SK-N-SH (cell line): ENCODE data around the gene LMBR1. TPM values are rescaled to one million over a fixed set of nuclear protein-coding genes. Genes with fewer than 3 reads are reported as not detected.
"Not testable (repeated sequence)": the region's sequence is repeated elsewhere in the genome, so short reads cannot be mapped to it uniquely, and the experiment has no call there.

Experiments used
- CTCF ChIA-PET: fragments of 300-600, 350-600 bp; formaldehyde crosslinking; extraction: SDS; loops from one replicate; lab custom pipeline; 2021; lab: Yijun Ruan, JAX
- POLR2A ChIA-PET: fragments of 350-600 bp; sonication (Branson Sonifier 250); formaldehyde crosslinking; extraction: SDS; loops from one replicate; lab custom pipeline; 2020; ENCODE audit warnings: antibody characterized with exemption, inconsistent platforms; lab: Yijun Ruan, JAX
- DNase-seq: peaks from one replicate; pipeline ENCODE4 v3.0.0; 2012
- H2AFZ ChIP-seq: fragments of 200-600 bp; sonication (generic); 2 replicates; pipeline ENCODE4 v1.8.1; 2016; ENCODE audit warnings: antibody characterized with exemption, mild to moderate bottlenecking, low read depth
- H3F3A ChIP-seq: fragments of 200-600 bp; sonication (generic); replicated peaks from 2 replicates; pipeline ENCODE3; 2016; ENCODE audit warnings: antibody characterized with exemption, mild to moderate bottlenecking; ENCODE audit not compliant: insufficient read depth
- H3K27ac ChIP-seq, 2 experiments: fragments of 200-500 bp in 1 of 2; fragments of 200-600 bp in 1 of 2; sonication (Bioruptor generic) in 1 of 2; sonication (generic), shearing (Covaris generic) in 1 of 2; 2 replicates each; pipeline versions ENCODE4 v1.5.1 to v1.6.1; 2014 to 2016; ENCODE audit warnings: low read depth in 2 of 2, inconsistent platforms in 1 of 2, low read length in 1 of 2, mild to moderate bottlenecking in 1 of 2, mixed read lengths in 1 of 2
- H3K27me3 ChIP-seq: fragments of 200-600 bp; sonication (generic), shearing (Covaris generic); 2 replicates; pipeline ENCODE4 v1.6.1; 2016; ENCODE audit warnings: mixed run types; ENCODE audit not compliant: insufficient read depth
- H3K36me3 ChIP-seq, 2 experiments: fragments of 200-500 bp in 1 of 2; fragments of 200-600 bp in 1 of 2; sonication (Bioruptor generic) in 1 of 2; sonication (generic) in 1 of 2; replicated peaks in 1 of 2; 2 replicates each; pipeline versions ENCODE3 to v1.5.1; 2014 to 2016; ENCODE audit warnings: low read length in 1 of 2, mild to moderate bottlenecking in 1 of 2; ENCODE audit not compliant: insufficient read depth in 2 of 2, control insufficient read depth in 1 of 2
- H3K4me1 ChIP-seq, 2 experiments: fragments of 200-500 bp in 1 of 2; fragments of 200-600 bp in 1 of 2; sonication (Bioruptor generic) in 1 of 2; sonication (generic), shearing (Covaris generic) in 1 of 2; 2 replicates each; pipeline versions ENCODE4 v1.5.1 to v1.6.1; 2014 to 2016; ENCODE audit warnings: low read depth in 1 of 2, low read length in 1 of 2, mixed run types in 1 of 2; ENCODE audit not compliant: insufficient read depth in 2 of 2, control insufficient read depth in 1 of 2
- H3K4me2 ChIP-seq: fragments of 200-600 bp; sonication (generic), shearing (Covaris generic); 2 replicates; pipeline ENCODE4 v1.6.1; 2017; ENCODE audit warnings: mixed run types
- H3K4me3 ChIP-seq, 2 experiments: fragments of 200-500 bp in 1 of 2; fragments of 200-600 bp in 1 of 2; sonication (Bioruptor generic) in 1 of 2; sonication (generic), shearing (Covaris generic) in 1 of 2; 2 replicates each; pipeline versions ENCODE4 v1.5.1 to v1.8.1; 2014 to 2016; ENCODE audit warnings: low read depth in 2 of 2, inconsistent platforms in 1 of 2, low read length in 1 of 2, mild to moderate bottlenecking in 1 of 2, mixed read lengths in 1 of 2, moderate library complexity in 1 of 2
- H3K79me2 ChIP-seq: fragments of 200-600 bp; sonication (generic); 2 replicates; pipeline ENCODE4 v1.8.1; 2017; ENCODE audit warnings: mild to moderate bottlenecking; ENCODE audit not compliant: insufficient read depth
- H3K9ac ChIP-seq: fragments of 200-600 bp; sonication (generic); 2 replicates; pipeline ENCODE4 v1.6.1; 2017; ENCODE audit warnings: mixed run types
- H3K9me2 ChIP-seq: fragments of 200-600 bp; sonication (generic); 2 replicates; pipeline ENCODE4 v1.6.1; 2017; ENCODE audit warnings: mixed run types
- H3K9me3 ChIP-seq: fragments of 200-600 bp; sonication (generic); 2 replicates; pipeline ENCODE4 v1.6.1; 2017; ENCODE audit warnings: mixed run types, mild to moderate bottlenecking, moderate library complexity
- H4K20me1 ChIP-seq: fragments of 200-600 bp; sonication (generic); 2 replicates; pipeline ENCODE4 v1.6.1; 2017; ENCODE audit warnings: mild to moderate bottlenecking, mixed run types; ENCODE audit not compliant: insufficient read depth
- CHD2 ChIP-seq: fragments of 150-350 bp; IDR thresholded peaks from 2 replicates; pipeline ENCODE4 v1.6.1; 2018; ENCODE audit warnings: low read length; ENCODE audit not compliant: partially characterized antibody
- FOSL2 ChIP-seq: IDR thresholded peaks from 2 replicates; pipeline ENCODE4 v1.4.0; 2012; ENCODE audit warnings: low read depth, mild to moderate bottlenecking, moderate library complexity, borderline replicate concordance
- RFX5 ChIP-seq: IDR thresholded peaks from 2 replicates; pipeline ENCODE4 v1.6.1; 2012; ENCODE audit warnings: mild to moderate bottlenecking, improper control_type of control experiment, low read length
- RXRA ChIP-seq: IDR thresholded peaks from 2 replicates; pipeline ENCODE4 v1.4.0; 2012; ENCODE audit warnings: low read depth, mild to moderate bottlenecking, borderline replicate concordance
- SMC3 ChIP-seq: IDR thresholded peaks from 2 replicates; pipeline ENCODE4 v1.6.1; 2012; ENCODE audit warnings: low read depth, low read length, improper control_type of control experiment
- TAF1 ChIP-seq: IDR thresholded peaks from 2 replicates; pipeline ENCODE4 v1.6.1; 2012; ENCODE audit warnings: low read depth, mild to moderate bottlenecking, low read length, moderate library complexity, borderline replicate concordance
- WGBS: methylation state at CpG from one replicate; pipeline ENCODE4 v1.1.6; 2017; ENCODE audit warnings: low lambda C conversion rate; 5-methylcytosine and 5-hydroxymethylcytosine counted together
- polyA plus RNA-seq, 3 experiments: library from polyadenylated mRNA; depleted of rRNA; stranded (reverse); fragments of >200 nt; gene quantifications; 2 replicates each; pipeline ENCODE4 v1.2.3, GENCODE V29; 2012
- TF ChIP-seq, protein P1 (sequence below): fragments of 150-350 bp; IDR thresholded peaks from 2 replicates; pipeline ENCODE4 v1.6.1; 2017; ENCODE audit warnings: antibody characterized with exemption, low read length, low read depth, borderline replicate concordance
- TF ChIP-seq, protein P2 (sequence below): fragments of 150-350 bp; IDR thresholded peaks from 2 replicates; pipeline ENCODE4 v1.6.1; 2016; ENCODE audit warnings: mild to moderate bottlenecking, low read depth, low read length
- TF ChIP-seq, protein P3 (sequence below): fragments of 200-600 bp; sonication (generic); IDR thresholded peaks from 2 replicates; pipeline ENCODE4 v1.6.1; 2017; ENCODE audit warnings: antibody characterized with exemption, mild to moderate bottlenecking, moderate library complexity

Gene LMBR1
- polyA plus RNA-seq, 1 of the 3 experiments (the other 2 are of a cell fraction) = 24.6 TPM

DNA sequence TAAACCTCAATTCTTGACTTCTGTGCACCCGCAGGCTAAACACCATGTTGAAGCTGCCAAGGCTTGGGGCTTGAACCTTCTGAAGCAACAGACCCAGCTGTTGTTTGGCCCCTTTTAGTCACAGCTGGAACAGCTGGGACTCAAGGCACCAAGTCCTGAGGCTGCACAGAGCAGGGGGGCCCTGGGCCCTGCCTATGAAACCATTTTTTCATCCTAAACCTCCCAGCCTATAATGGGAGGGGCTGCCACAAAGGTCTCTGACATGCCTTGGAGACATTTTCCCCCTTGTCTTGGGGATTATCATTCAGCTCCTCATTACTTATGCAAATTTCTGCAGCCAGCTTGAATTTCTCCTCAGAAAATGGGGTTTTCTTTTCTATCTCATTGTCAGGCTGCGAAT is 31.8 kb downstream of the LMBR1 start:
- Histone ChIP-seq H3K9me2 (no peaks in the 10 kb centered on the region), H3K9me3 (0 out of 2 replicates have a peak, but pooled peaks cover 27% of the 10 kb centered on the region), H3K4me1 (no peaks in the 10 kb centered on the region), H4K20me1 (no peaks in the 10 kb centered on the region), H3K9ac (no peak overlapping the region), H3K36me3 (peaks cover 0 to 30% of the 10 kb centered on the region in 2 experiments), H3K4me2 (no peak overlapping the region), H3K4me3 (no peak overlapping the region), H3K27ac (no peak overlapping the region), H3F3A (peaks cover 4% of the 10 kb centered on the region), H2AFZ (no peak overlapping the region), H3K79me2 (peaks cover 59% of the 10 kb centered on the region; the same call in 1 of the 2 replicates), H3K27me3 (no peaks in the 10 kb centered on the region)
- WGBS = 93% methylated on average over 2 of the region's 2 CpGs
- TF ChIP-seq, protein P1, sequence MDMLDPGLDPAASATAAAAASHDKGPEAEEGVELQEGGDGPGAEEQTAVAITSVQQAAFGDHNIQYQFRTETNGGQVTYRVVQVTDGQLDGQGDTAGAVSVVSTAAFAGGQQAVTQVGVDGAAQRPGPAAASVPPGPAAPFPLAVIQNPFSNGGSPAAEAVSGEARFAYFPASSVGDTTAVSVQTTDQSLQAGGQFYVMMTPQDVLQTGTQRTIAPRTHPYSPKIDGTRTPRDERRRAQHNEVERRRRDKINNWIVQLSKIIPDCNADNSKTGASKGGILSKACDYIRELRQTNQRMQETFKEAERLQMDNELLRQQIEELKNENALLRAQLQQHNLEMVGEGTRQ = no peak
- TF ChIP-seq RFX5 = no peak
- TF ChIP-seq, protein P2, sequence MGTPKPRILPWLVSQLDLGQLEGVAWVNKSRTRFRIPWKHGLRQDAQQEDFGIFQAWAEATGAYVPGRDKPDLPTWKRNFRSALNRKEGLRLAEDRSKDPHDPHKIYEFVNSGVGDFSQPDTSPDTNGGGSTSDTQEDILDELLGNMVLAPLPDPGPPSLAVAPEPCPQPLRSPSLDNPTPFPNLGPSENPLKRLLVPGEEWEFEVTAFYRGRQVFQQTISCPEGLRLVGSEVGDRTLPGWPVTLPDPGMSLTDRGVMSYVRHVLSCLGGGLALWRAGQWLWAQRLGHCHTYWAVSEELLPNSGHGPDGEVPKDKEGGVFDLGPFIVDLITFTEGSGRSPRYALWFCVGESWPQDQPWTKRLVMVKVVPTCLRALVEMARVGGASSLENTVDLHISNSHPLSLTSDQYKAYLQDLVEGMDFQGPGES = no peak
- TF ChIP-seq CHD2 = no peak
- TF ChIP-seq, protein P3, sequence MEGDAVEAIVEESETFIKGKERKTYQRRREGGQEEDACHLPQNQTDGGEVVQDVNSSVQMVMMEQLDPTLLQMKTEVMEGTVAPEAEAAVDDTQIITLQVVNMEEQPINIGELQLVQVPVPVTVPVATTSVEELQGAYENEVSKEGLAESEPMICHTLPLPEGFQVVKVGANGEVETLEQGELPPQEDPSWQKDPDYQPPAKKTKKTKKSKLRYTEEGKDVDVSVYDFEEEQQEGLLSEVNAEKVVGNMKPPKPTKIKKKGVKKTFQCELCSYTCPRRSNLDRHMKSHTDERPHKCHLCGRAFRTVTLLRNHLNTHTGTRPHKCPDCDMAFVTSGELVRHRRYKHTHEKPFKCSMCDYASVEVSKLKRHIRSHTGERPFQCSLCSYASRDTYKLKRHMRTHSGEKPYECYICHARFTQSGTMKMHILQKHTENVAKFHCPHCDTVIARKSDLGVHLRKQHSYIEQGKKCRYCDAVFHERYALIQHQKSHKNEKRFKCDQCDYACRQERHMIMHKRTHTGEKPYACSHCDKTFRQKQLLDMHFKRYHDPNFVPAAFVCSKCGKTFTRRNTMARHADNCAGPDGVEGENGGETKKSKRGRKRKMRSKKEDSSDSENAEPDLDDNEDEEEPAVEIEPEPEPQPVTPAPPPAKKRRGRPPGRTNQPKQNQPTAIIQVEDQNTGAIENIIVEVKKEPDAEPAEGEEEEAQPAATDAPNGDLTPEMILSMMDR = no peak
- TF ChIP-seq RXRA = no peak
- no peak for TF ChIP-seq TAF1
- TF ChIP-seq FOSL2 = no peak
- no peak for TF ChIP-seq SMC3
- ChIA-PET CTCF (interaction anchor here (0.6 kb wide), 1 partner anchor 1163 kb away, joined by 3 read pairs; no protein-coding TSS in a partner anchor), POLR2A (no interaction called here)
- DNase-seq = no peak

DNA sequence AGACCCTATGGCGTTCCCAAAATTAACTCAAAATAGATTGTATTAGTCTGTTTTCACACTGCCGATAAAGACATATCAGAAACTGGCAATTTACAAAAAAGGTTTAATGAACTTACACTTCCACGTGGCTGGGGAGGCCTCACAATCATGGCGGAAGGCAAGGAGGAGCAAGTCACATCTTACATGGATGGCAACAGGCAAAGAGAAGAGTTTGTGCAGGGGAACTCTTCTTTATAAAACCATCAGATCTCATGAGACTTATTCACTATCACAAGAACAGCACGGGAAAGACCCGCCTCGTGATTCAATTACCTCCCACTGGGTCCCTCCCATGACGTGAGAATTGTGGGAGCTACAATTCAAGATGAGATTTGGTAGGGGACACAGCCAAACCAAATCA is 32.9 kb downstream of the LMBR1 start:
- H3K9ac ChIP-seq, H3K4me3 ChIP-seq, CTCF ChIA-PET, H3K4me2 ChIP-seq, H3K4me1 ChIP-seq, H2AFZ ChIP-seq, POLR2A ChIA-PET, DNase-seq, H3K9me2 ChIP-seq, H3K27ac ChIP-seq, H3K27me3 ChIP-seq, H4K20me1 ChIP-seq, H3F3A ChIP-seq: not testable (repeated sequence)
- Histone ChIP-seq H3K36me3 (peaks cover 0 to 30% of the 10 kb centered on the region in 2 experiments), H3K9me3 (0 out of 2 replicates have a peak, but pooled peaks cover 27% of the 10 kb centered on the region), H3K79me2 (peaks cover 69% of the 10 kb centered on the region; the same call in 1 of the 2 replicates)
- 92% methylated on average over 8 of the region's 8 CpGs for WGBS
